GM12878 (cell line): ENCODE measurements around the gene ZNF385D. TPM values are rescaled to one million over a fixed set of nuclear protein-coding genes. Genes with fewer than 3 reads are reported as not detected.

Experiments
- ATAC-seq: fragments of 200-7000 bp; cut with Tn5 transposase; 3 replicates; pipeline ENCODE4 v1.9.1; 2020; ENCODE audit warnings: mild to moderate bottlenecking, moderate library complexity
- BruUV-seq: library from RNA; stranded (reverse); fragments of 400-500 nt; replicated peaks from 2 replicates; lab custom pipeline; 2021; lab: Mats Ljungman, UMichigan
- CTCF ChIA-PET: fragments of 300-600 bp; sonication (Branson Sonifier 250); formaldehyde crosslinking; extraction: SDS; loops from one replicate; lab custom pipeline; 2021; ENCODE audit warnings: inconsistent platforms; lab: Yijun Ruan, JAX
- POLR2A ChIA-PET: fragments of 350-600 bp; formaldehyde crosslinking; extraction: SDS; loops from one replicate; lab custom pipeline; 2021; ENCODE audit warnings: inconsistent platforms; lab: Charles Lee
- RAD21 ChIA-PET: fragments of 300-600 bp; sonication (Branson Sonifier 250); formaldehyde crosslinking; loops from one replicate; lab custom pipeline; 2023; ENCODE audit warnings: antibody characterized with exemption; ENCODE audit not compliant: unreplicated experiment; lab: Charles Lee
- SMC1A ChIA-PET: fragments of 300-600 bp; sonication (Branson Sonifier 250); formaldehyde crosslinking; loops from one replicate; lab custom pipeline; 2023; ENCODE audit not compliant: unreplicated experiment, uncharacterized antibody; lab: Charles Lee
- DNase-seq: peaks from one replicate; pipeline ENCODE4 v3.0.0-alpha.2; 2011; ENCODE audit warnings: low read depth, low spot score
- FAIRE-seq: peaks from 3 replicates; lab custom pipeline; 2011; peaks lifted over from hg19 to GRCh38; lab: Jason Lieb, UNC
- H2AFZ ChIP-seq: 2 replicates; pipeline ENCODE4 v1.6.0; 2011; ENCODE audit warnings: low read depth, low read length, control low read depth; ENCODE audit not compliant: control insufficient read depth
- H3K27ac ChIP-seq: 2 replicates; pipeline ENCODE4 v1.5.1; 2011; ENCODE audit warnings: control low read depth; ENCODE audit not compliant: control insufficient read depth, insufficient read depth
- H3K27me3 ChIP-seq, 2 experiments: replicated peaks in 1 of 2; 2 replicates each; pipeline versions ENCODE4 v1.6.0 to v1.6.1; 2011; ENCODE audit warnings: low read length in 1 of 2; ENCODE audit not compliant: control insufficient read depth in 2 of 2, insufficient read depth in 2 of 2
- H3K36me3 ChIP-seq, 2 experiments: 2 replicates each; pipeline ENCODE4 v1.5.1; 2011; ENCODE audit warnings: low read length in 1 of 2; ENCODE audit not compliant: control insufficient read depth in 2 of 2, insufficient read depth in 2 of 2
- H3K4me1 ChIP-seq: 2 replicates; pipeline ENCODE4 v1.6.1; 2011; ENCODE audit warnings: mild to moderate bottlenecking, low read length, moderate library complexity, mixed read lengths; ENCODE audit not compliant: control insufficient read depth, insufficient read depth
- H3K4me2 ChIP-seq: 2 replicates; pipeline ENCODE4 v1.6.0; 2011; ENCODE audit warnings: control low read depth; ENCODE audit not compliant: control insufficient read depth, insufficient read depth
- H3K4me3 ChIP-seq: fragments of 200-600 bp; sonication (generic); 2 replicates; pipeline ENCODE4 v1.5.1; 2016
- H3K79me2 ChIP-seq: 2 replicates; pipeline ENCODE4 v1.6.0; 2011; ENCODE audit warnings: low read length; ENCODE audit not compliant: control insufficient read depth, insufficient read depth
- H3K9ac ChIP-seq: 2 replicates; pipeline ENCODE4 v1.8.0; 2011; ENCODE audit warnings: low read length, control low read depth, mixed read lengths; ENCODE audit not compliant: control insufficient read depth, insufficient read depth
- H3K9me3 ChIP-seq: replicated peaks from 3 replicates; pipeline ENCODE4 v1.5.1; 2011; ENCODE audit warnings: mild to moderate bottlenecking, low read length; ENCODE audit not compliant: control insufficient read depth, insufficient read depth
- H4K20me1 ChIP-seq: 2 replicates; pipeline ENCODE4 v1.6.0; 2011; ENCODE audit not compliant: control insufficient read depth, insufficient read depth
- CEBPZ ChIP-seq: fragments of 150-350 bp; IDR thresholded peaks from 2 replicates; pipeline ENCODE4 v1.6.1; 2016; ENCODE audit warnings: low read depth, low read length
- E2F4 ChIP-seq: IDR thresholded peaks from 2 replicates; pipeline ENCODE4 v1.6.1; 2012; ENCODE audit warnings: low read depth, low read length, improper control_type of control experiment
- HDAC2 ChIP-seq: fragments of 200-600 bp; sonication (generic); IDR thresholded peaks from 2 replicates; pipeline ENCODE4 v1.6.1; 2017
- MAX ChIP-seq: IDR thresholded peaks from 2 replicates; pipeline ENCODE4 v1.6.1; 2012; ENCODE audit warnings: low read depth, low read length, improper control_type of control experiment
- NKRF ChIP-seq: fragments of 450-650 bp; conservative IDR thresholded peaks from 2 replicates; pipeline ENCODE4 v1.6.1; 2017; ENCODE audit warnings: mild to moderate bottlenecking, moderate library complexity
- POU2F2 ChIP-seq: IDR thresholded peaks from 3 replicates; pipeline ENCODE4 v1.6.1; 2011; ENCODE audit warnings: low read depth, mild to moderate bottlenecking, low read length, borderline replicate concordance
- SIX5 ChIP-seq: IDR thresholded peaks from 2 replicates; pipeline ENCODE4 v1.6.1; 2011; ENCODE audit warnings: mild to moderate bottlenecking, low read depth, low read length, moderate library complexity; ENCODE audit not compliant: severe bottlenecking
- SKIL ChIP-seq: fragments of 450-650 bp; IDR thresholded peaks from 2 replicates; pipeline ENCODE4 v1.6.1; 2017; ENCODE audit warnings: mild to moderate bottlenecking, low read depth, inconsistent platforms; ENCODE audit not compliant: poor library complexity, severe bottlenecking
- SMC3 ChIP-seq: IDR thresholded peaks from 2 replicates; pipeline ENCODE4 v1.6.1; 2011; ENCODE audit warnings: low read length, improper control_type of control experiment, borderline replicate concordance
- ZNF217 ChIP-seq: fragments of 450-650 bp; IDR thresholded peaks from 2 replicates; pipeline ENCODE4 v1.6.1; 2017; ENCODE audit warnings: antibody characterized with exemption, mild to moderate bottlenecking
- ZNF24 ChIP-seq: fragments of 450-650 bp; IDR thresholded peaks from 2 replicates; pipeline ENCODE4 v1.6.1; 2017; ENCODE audit warnings: antibody characterized with exemption, mild to moderate bottlenecking
- WGBS: methylation state at CpG from one replicate; pipeline ENCODE4 v1.1.6; 2016; ENCODE audit warnings: low lambda C conversion rate; ENCODE audit not compliant: insufficient replicate concordance, insufficient coverage; ENCODE audit errors: missing lambda C conversion rate; 5-methylcytosine and 5-hydroxymethylcytosine counted together
- in situ Hi-C: fragments of 300-500 bp; cut with MboI; formaldehyde crosslinking; loops from 9 replicates; pipeline ENCODE4 v1.14.3; 2018; ENCODE audit warnings: mixed read lengths
- intact Hi-C: fragments of 100-400 bp; cut with micrococcal nuclease; formaldehyde crosslinking; loops from one replicate; pipeline ENCODE4 v1.14.2; 2022; ENCODE audit not compliant: unreplicated experiment
- polyA plus RNA-seq, 11 experiments: library from polyadenylated mRNA; depleted of rRNA in 4 of 11; unstranded in 6 of 11; stranded (reverse) in 5 of 11; fragments of >200 nt; fragmentation: Nextera tagmentation in 4 of 11; fragmentation: Illumina TruSeq in 1 of 11; extraction: Ambion mirVana in 4 of 11; extraction: Trizol in 1 of 11; gene quantifications; 1 replicate in 1 of 11; 2 replicates in 10 of 11; pipeline versions ENCODE4 v1.2.1 to v1.2.3, GENCODE V29; 2011 to 2016; ENCODE audit warnings: inconsistent platforms in 2 of 11, missing spikeins in 2 of 11, low read depth in 1 of 11
- total RNA-seq, 4 experiments: library from RNA; depleted of rRNA in 3 of 4; stranded (reverse); fragments of >200 nt in 3 of 4; fragmentation: Illumina TruSeq in 1 of 4; extraction: Trizol in 1 of 4; gene quantifications; 2 replicates each; pipeline versions ENCODE4 v1.2.1 to v1.2.3, GENCODE V29; 2013 to 2021

ZNF385D gene
- total and polyA plus RNA-seq, 10 of the 15 experiments (the other 5 are each of a cell fraction or from before 2014, with no cell fraction given) = 0.01 to 0.62 (median 0.18) TPM; not detected in 5

GRCh38 chr3:21484828-21485144, 266.2 kb downstream of the ZNF385D start:
- no peak for DNase-seq
- WGBS = 14% methylated on average over 1 of the region's 1 CpG
- in situ Hi-C loops (loop anchor here (10.0 to 25.0 kb wide), 2 partner anchors 970 to 1147 kb away; no protein-coding TSS in a partner anchor), intact Hi-C loops (loop anchor here (1.0 to 2.0 kb wide), 4 partner anchors 467 to 1144 kb away; no protein-coding TSS in a partner anchor)
- no peak overlapping the region for H2AFZ ChIP-seq
- BruUV-seq = no TSS peak
- H3K9ac ChIP-seq = no peak overlapping the region
- H3K4me3 ChIP-seq = no peak overlapping the region
- no peaks in the 10 kb centered on the region for H3K9me3 ChIP-seq
- no peak overlapping the region for H3K27ac ChIP-seq
- H3K36me3 ChIP-seq = no peaks in the 10 kb centered on the region
- SMC1A ChIA-PET = interaction anchor here (0.6 to 2.2 kb wide), 17 partner anchors 9 to 632 kb away, joined by 3 to 29 read pairs (median 4); no protein-coding TSS in a partner anchor
- no peaks in the 10 kb centered on the region for H3K79me2 ChIP-seq
- no peaks in the 10 kb centered on the region for H3K27me3 ChIP-seq
- CTCF ChIA-PET = interaction anchor here (1.0 to 3.9 kb wide), 18 partner anchors 15 to 1143 kb away, joined by 3 to 40 read pairs (median 5); no protein-coding TSS in a partner anchor
- POLR2A ChIA-PET = no interaction called here
- no peak for FAIRE-seq
- no peak overlapping the region for H3K4me2 ChIP-seq
- no peaks in the 10 kb centered on the region for H3K4me1 ChIP-seq
- H4K20me1 ChIP-seq = no peaks in the 10 kb centered on the region
- ATAC-seq = peak; percentile 77
- RAD21 ChIA-PET = interaction anchor here (0.7 to 2.3 kb wide), 13 partner anchors 18 to 972 kb away, joined by 3 to 14 read pairs (median 4); no protein-coding TSS in a partner anchor
- TF ChIP-seq CEBPZ (no peak), MAX (no peak), E2F4 (no peak), ZNF24 (no peak), SKIL (no peak), ZNF217 (no peak), NKRF (no peak), POU2F2 (no peak), SIX5 (no peak), SMC3 (no peak), HDAC2 (no peak)
